ENCODE data around the gene TBC1D16. TPM values are rescaled to one million over a fixed set of nuclear protein-coding genes. Genes with fewer than 3 reads are reported as not detected.
A peak's percentile ranks its signal among the peaks of the same experiment; 100 is the strongest.
"Not testable (repeated sequence)": the region's sequence is repeated elsewhere in the genome, so short reads cannot be mapped to it uniquely, and the experiment has no call there.

TBC1D16 gene
- total RNA-seq, 8 experiments from 2014 or later, result 12.9 to 50.5 (median 33.4) TPM

GRCh38 chr17:79897243-79898063, 138.2 kb downstream of the TBC1D16 start:
- 43 to 75% (median 58%) methylated on average over 2 to 11 of the region's 12 CpGs; no CpG with 5 or more reads in 2 of the 10 experiments for WGBS, 10 experiments
- H3K27ac ChIP-seq, result no peak overlapping the region
- H3K4me3 ChIP-seq, result no peak overlapping the region
- in situ Hi-C loops (cut with MboI; ENCODE audit: low pct_unique_long_range_greater_than_20kb in 2 of 9, low sequenced_read_pairs in 9 of 9, unreplicated experiment in 9 of 9), result no loop called here
- H3K4me1 ChIP-seq (replicated peaks in 1 of 2), result peaks cover 0 to 10% of the 10 kb centered on the region in 2 donors
- ATAC-seq (replicated peaks in 6 of 8), result no peak

- H3K4me1 ChIP-seq (replicated peaks in 1 of 2); H3K4me3 ChIP-seq; in situ Hi-C loops (cut with MboI; ENCODE audit: low pct_unique_long_range_greater_than_20kb in 2 of 9, low sequenced_read_pairs in 9 of 9, unreplicated experiment in 9 of 9); H3K27ac ChIP-seq; ATAC-seq (replicated peaks in 6 of 8): not testable (repeated sequence)
- 81 to 86% methylated on average over 1 to 3 of the region's 4 CpGs; no CpG with 5 or more reads in 8 of the 10 experiments for WGBS, 10 experiments
Observed at GRCh38 chr17:79893457-79893856, 142.2 kb downstream of the TBC1D16 start.

- peaks cover 0 to 7% of the 10 kb centered on the region in 2 donors for H3K4me1 ChIP-seq (replicated peaks in 1 of 2)
- WGBS, 10 experiments, result 20 to 72% (median 49%) methylated on average over 1 to 6 of the region's 11 CpGs; no CpG with 5 or more reads in 5 of the 10 experiments
- peak in 5 of 8 experiments; percentile 16 to 56 (median 41) for ATAC-seq (replicated peaks in 6 of 8)
- no peak overlapping the region for H3K27ac ChIP-seq
- in situ Hi-C loops (cut with MboI; ENCODE audit: low pct_unique_long_range_greater_than_20kb in 2 of 9, low sequenced_read_pairs in 9 of 9, unreplicated experiment in 9 of 9), result no loop called here
- no peak overlapping the region for H3K4me3 ChIP-seq
Observed at GRCh38 chr17:79892457-79893241, 143.0 kb downstream of the TBC1D16 start.

- Histone ChIP-seq H3K4me3 (no peak overlapping the region), H3K27ac (no peak overlapping the region), H3K4me1 (replicated peaks in 1 of 2) (peaks cover 0 to 7% of the 10 kb centered on the region in 2 donors)
- in situ Hi-C loops (cut with MboI; ENCODE audit: low pct_unique_long_range_greater_than_20kb in 2 of 9, low sequenced_read_pairs in 9 of 9, unreplicated experiment in 9 of 9), result no loop called here
- no peak for ATAC-seq (replicated peaks in 6 of 8)
- WGBS, 10 experiments, result 47 to 95% (median 85%) methylated on average over 2 to 10 of the region's 16 CpGs; no CpG with 5 or more reads in 4 of the 10 experiments
Observed at GRCh38 chr17:79891113-79891730, 144.4 kb downstream of the TBC1D16 start.

DNA sequence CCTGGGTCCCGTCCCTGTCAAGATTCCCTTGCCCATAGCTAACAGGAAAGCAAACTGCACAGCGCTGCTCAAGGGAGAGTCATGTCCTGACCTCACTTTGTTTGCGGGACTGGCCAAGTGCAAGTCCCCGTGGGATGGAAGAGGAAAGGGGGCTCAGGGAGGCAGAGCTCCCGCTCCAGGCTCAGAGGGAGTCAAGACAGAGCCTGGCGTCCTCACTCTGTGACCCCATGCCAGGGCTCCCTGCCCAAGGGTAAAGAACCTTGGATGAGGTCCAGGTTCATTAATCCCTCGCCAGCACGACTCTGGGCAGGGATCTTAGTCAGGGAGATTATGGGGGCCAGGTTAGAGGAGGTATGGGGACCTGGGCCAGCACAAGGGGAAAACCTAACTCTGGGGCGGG, 145.0 kb downstream of the TBC1D16 start:
- H3K4me1 ChIP-seq (replicated peaks in 1 of 2), result peaks cover 0 to 7% of the 10 kb centered on the region in 2 donors
- no peak overlapping the region for H3K4me3 ChIP-seq
- H3K27ac ChIP-seq, result no peak overlapping the region
- peak in 1 of 8 experiments; percentile 18 for ATAC-seq (replicated peaks in 6 of 8)
- in situ Hi-C loops (cut with MboI; ENCODE audit: low pct_unique_long_range_greater_than_20kb in 2 of 9, low sequenced_read_pairs in 9 of 9, unreplicated experiment in 9 of 9), result no loop called here
- WGBS, 10 experiments, result 0 to 90% (median 80%) methylated on average over 1 to 4 of the region's 9 CpGs; no CpG with 5 or more reads in 4 of the 10 experiments

DNA sequence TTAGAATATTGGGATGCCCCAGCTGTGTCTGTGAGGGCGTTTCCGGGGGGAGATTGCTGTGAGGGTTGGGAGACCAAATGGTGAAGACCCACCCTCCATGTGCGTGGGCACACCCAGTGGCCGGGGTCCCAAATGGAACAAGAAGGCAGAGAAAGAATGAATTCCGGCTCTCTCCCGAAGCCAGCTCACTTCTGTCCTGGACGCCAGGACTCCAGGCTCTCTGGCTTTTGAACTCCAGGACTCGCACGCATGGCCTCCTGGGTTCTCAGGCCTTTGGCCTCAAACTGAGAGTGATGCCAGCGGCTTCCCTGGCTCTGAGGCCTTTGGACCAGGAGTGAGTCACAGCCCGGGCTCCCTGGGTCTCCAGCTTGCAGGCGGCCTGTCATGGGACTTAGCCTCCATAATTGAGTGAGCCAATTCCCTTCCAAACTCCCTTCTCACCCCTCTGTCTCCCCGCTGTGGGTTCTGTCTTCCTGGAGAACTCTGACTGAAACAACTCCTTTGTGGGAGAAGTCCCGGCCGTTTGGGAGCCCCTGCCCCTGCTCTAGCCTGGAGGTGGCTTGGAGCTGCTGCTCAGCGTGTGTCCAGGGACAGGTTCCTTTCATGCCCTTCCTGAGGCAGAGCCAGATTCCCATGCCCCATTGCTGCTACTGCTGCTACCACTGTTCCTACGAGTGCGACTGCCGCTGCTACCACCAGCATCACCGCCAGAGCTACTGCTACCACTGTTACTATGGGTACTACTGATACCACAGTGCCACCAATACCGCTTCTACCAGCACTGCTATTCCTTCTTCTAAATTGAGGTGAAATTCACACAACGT, 146.6 kb downstream of the TBC1D16 start:
- 44 to 100% (median 73%) methylated on average over 2 to 15 of the region's 22 CpGs; no CpG with 5 or more reads in 1 of the 10 experiments for WGBS, 10 experiments
- in situ Hi-C loops (cut with MboI; ENCODE audit: low pct_unique_long_range_greater_than_20kb in 2 of 9, low sequenced_read_pairs in 9 of 9, unreplicated experiment in 9 of 9), result no loop called here
- Histone ChIP-seq H3K4me3 (no peak overlapping the region), H3K27ac (no peak overlapping the region), H3K4me1 (replicated peaks in 1 of 2) (peaks cover 0 to 7% of the 10 kb centered on the region in 2 donors)
- no peak for ATAC-seq (replicated peaks in 6 of 8)

GRCh38 chr17:79888009-79888540, 147.6 kb downstream of the TBC1D16 start:
- WGBS, 10 experiments, result 70 to 96% (median 88%) methylated on average over 2 to 8 of the region's 17 CpGs; no CpG with 5 or more reads in 6 of the 10 experiments
- Histone ChIP-seq H3K4me3 (no peak overlapping the region), H3K27ac (no peak overlapping the region), H3K4me1 (replicated peaks in 1 of 2) (peaks cover 0 to 5% of the 10 kb centered on the region in 2 donors)
- no peak for ATAC-seq (replicated peaks in 6 of 8)
- in situ Hi-C loops (cut with MboI; ENCODE audit: low pct_unique_long_range_greater_than_20kb in 2 of 9, low sequenced_read_pairs in 9 of 9, unreplicated experiment in 9 of 9), result no loop called here

- in situ Hi-C loops (cut with MboI; ENCODE audit: low pct_unique_long_range_greater_than_20kb in 2 of 9, low sequenced_read_pairs in 9 of 9, unreplicated experiment in 9 of 9), result no loop called here
- Histone ChIP-seq H3K27ac (no peak overlapping the region), H3K4me3 (no peak overlapping the region), H3K4me1 (replicated peaks in 1 of 2) (no peaks in the 10 kb centered on the region)
- ATAC-seq (replicated peaks in 6 of 8), result no peak
- WGBS, 10 experiments, result 0 to 96% (median 88%) methylated on average over 1 to 13 of the region's 14 CpGs; no CpG with 5 or more reads in 1 of the 10 experiments
Observed at GRCh38 chr17:79887451-79887991, 148.2 kb downstream of the TBC1D16 start.

DNA sequence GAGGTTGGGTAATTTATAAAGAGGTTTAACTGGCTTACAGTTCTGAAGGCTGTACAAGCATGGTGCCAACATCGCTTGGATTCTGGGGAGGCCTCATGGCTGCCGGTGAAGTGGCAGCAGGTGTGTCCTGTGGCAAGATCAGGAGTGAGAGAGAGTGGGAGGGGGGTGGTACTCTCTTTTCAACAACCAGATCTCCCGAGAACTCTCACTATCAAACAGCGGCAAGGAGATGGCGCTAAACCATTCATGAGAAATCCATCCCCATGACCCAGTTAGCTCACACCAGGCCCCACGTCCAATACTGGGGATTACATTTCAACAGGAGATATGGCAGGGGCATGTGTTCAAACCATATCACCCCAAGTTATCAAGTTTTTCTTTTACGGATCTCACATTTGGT, 152.5 kb downstream of the TBC1D16 start:
- Histone ChIP-seq H3K4me3 (no peak overlapping the region), H3K4me1 (replicated peaks in 1 of 2) (no peaks in the 10 kb centered on the region), H3K27ac (no peak overlapping the region)
- WGBS, 10 experiments, result 70 to 100% (median 94%) methylated on average over 1 to 6 of the region's 7 CpGs; no CpG with 5 or more reads in 2 of the 10 experiments
- in situ Hi-C loops (cut with MboI; ENCODE audit: low pct_unique_long_range_greater_than_20kb in 2 of 9, low sequenced_read_pairs in 9 of 9, unreplicated experiment in 9 of 9), result no loop called here
- ATAC-seq (replicated peaks in 6 of 8), result no peak
